GM19240 (cell line): ENCODE measurements around the gene PREX1.
"Not testable (repeated sequence)": the region's sequence is repeated elsewhere in the genome, so short reads cannot be mapped to it uniquely, and the experiment has no call there.

Source experiments
- DNase-seq: peaks from one replicate; pipeline ENCODE4 v3.0.0; 2011; ENCODE audit warnings: low spot score; ENCODE audit not compliant: insufficient read length

PREX1 gene

GRCh38 chr20:48776306-48776705, 51.5 kb downstream of the PREX1 start:
- DNase-seq, result no peak

GRCh38 chr20:48775545-48775944, 52.3 kb downstream of the PREX1 start:
- DNase-seq, result not testable (repeated sequence)

GRCh38 chr20:48774696-48775095, 53.1 kb downstream of the PREX1 start:
- DNase-seq, result no peak

- no peak for DNase-seq
Observed at GRCh38 chr20:48773837-48774418, 53.9 kb downstream of the PREX1 start.

GRCh38 chr20:48772183-48772976, 55.4 kb downstream of the PREX1 start:
- DNase-seq, result no peak

GRCh38 chr20:48771542-48771941, 56.3 kb downstream of the PREX1 start:
- no peak for DNase-seq

GRCh38 chr20:48770700-48771442, 56.9 kb downstream of the PREX1 start:
- no peak for DNase-seq

GRCh38 chr20:48769069-48769983, 58.5 kb downstream of the PREX1 start:
- DNase-seq, result no peak

GRCh38 chr20:48766961-48767960, 60.5 kb downstream of the PREX1 start:
- DNase-seq, result no peak

- no peak for DNase-seq
Observed at GRCh38 chr20:48766205-48766604, 61.6 kb downstream of the PREX1 start.

GRCh38 chr20:48765359-48765758, 62.4 kb downstream of the PREX1 start:
- DNase-seq, result no peak

- DNase-seq, result no peak
Observed at GRCh38 chr20:48763216-48763914, 64.4 kb downstream of the PREX1 start.

GRCh38 chr20:48761874-48762273, 65.9 kb downstream of the PREX1 start:
- no peak for DNase-seq

GRCh38 chr20:48761023-48761785, 66.6 kb downstream of the PREX1 start:
- peak; percentile 25 for DNase-seq

- DNase-seq, result peak; percentile 67
Observed at GRCh38 chr20:48760403-48760983, 67.3 kb downstream of the PREX1 start.

GRCh38 chr20:48759631-48760245, 68.1 kb downstream of the PREX1 start:
- DNase-seq, result no peak

GRCh38 chr20:48758206-48758820, 69.5 kb downstream of the PREX1 start:
- no peak for DNase-seq
